ENCODE results near the gene PAQR9. TPM values are rescaled to one million over a fixed set of nuclear protein-coding genes. Genes with fewer than 3 reads are reported as not detected.

Gene PAQR9
- total and polyA plus RNA-seq, 9 of the 15 experiments (the other 6 are each of a cell fraction or from before 2014, with no cell fraction given) = 0.04 to 0.58 (median 0.22) TPM

DNA sequence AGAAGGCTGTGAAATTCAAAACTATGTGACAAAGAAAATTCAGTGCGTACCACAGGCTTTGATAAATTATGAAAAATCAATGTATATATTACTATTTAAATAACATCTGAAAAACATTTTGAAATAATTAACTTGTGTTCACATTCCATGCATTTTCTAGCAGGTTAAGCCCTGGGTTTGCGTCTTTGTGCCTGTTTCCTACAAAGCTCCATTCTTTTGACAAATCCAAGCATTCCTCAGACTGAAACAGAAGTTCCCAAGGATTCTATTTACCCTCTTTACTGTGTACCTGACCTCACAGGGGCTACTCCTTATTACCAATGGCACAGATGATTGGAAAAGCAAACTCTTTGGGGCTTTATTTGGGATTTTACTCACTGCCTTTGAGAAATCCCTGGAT lies 1.9 kb downstream of the PAQR9 start:
- no peak for FAIRE-seq
- no peak overlapping the region for H3K27ac ChIP-seq (ENCODE audit: extremely low read depth, low read depth, low read length)
- ChIA-PET CTCF (ENCODE audit: low intra/inter-chr PET ratio) (no interaction called here), POLR2A (interaction anchor here (0.9 to 1.8 kb wide), 5 partner anchors 9 to 22 kb away, joined by 3 to 6 read pairs (median 3); no protein-coding TSS in a partner anchor)
- no peaks in the 10 kb centered on the region for H3K9me1 ChIP-seq (ENCODE audit: control insufficient read depth, insufficient read depth, low read length)
- in situ Hi-C loops (cut with MboI) = no loop called here
- no peak overlapping the region for H3K9ac ChIP-seq (ENCODE audit: insufficient read depth in 1 of 2, low read depth in 2 of 2, low read length in 2 of 2)
- DNase-seq (ENCODE audit: extremely low read depth in 1 of 4, low spot score in 3 of 4) = no peak
- 83% methylated on average over 2 of the region's 2 CpGs for WGBS (ENCODE audit: insufficient coverage, low coverage, missing lambda C conversion rate)
- peaks cover 2% of the 10 kb centered on the region; the same call in 1 of the 2 replicates for H3K9me3 ChIP-seq (replicated peaks; ENCODE audit: control insufficient read depth, insufficient read depth, low read depth, low read length)
- no peak for TF ChIP-seq NFYB (IDR thresholded peaks at IDR 0.05; ENCODE audit: extremely low read depth, insufficient read length)
- H3K4me1 ChIP-seq (replicated peaks in 1 of 2; ENCODE audit: control insufficient read depth in 2 of 2, insufficient read depth in 2 of 2, low read length in 2 of 2) = peaks cover 8 to 23% of the 10 kb centered on the region in 2 experiments; a peak in 4 of 5 replicates
- no peak overlapping the region for H2AFZ ChIP-seq (ENCODE audit: low read depth, low read length)
- no peak overlapping the region for H3K4me2 ChIP-seq (ENCODE audit: insufficient read depth, low read length)
- no peaks in the 10 kb centered on the region for H3K79me2 ChIP-seq (ENCODE audit: control insufficient read depth, insufficient read depth, low read length)
- ATAC-seq = no peak
- H3K36me3 ChIP-seq (ENCODE audit: control insufficient read depth, insufficient read depth, low read length) = no peaks in the 10 kb centered on the region
- intact Hi-C loops (cut with micrococcal nuclease) = no loop called here
- no peak overlapping the region for H3K4me3 ChIP-seq
- BruUV-seq (replicated peaks) = TSS peak; percentile 57
- no peaks in the 10 kb centered on the region for H3K27me3 ChIP-seq (ENCODE audit: control insufficient read depth in 2 of 2, insufficient read depth in 2 of 2, low read length in 2 of 2)
- no peaks in the 10 kb centered on the region for H4K20me1 ChIP-seq (replicated peaks; ENCODE audit: control insufficient read depth, insufficient read depth, low read length)

DNA sequence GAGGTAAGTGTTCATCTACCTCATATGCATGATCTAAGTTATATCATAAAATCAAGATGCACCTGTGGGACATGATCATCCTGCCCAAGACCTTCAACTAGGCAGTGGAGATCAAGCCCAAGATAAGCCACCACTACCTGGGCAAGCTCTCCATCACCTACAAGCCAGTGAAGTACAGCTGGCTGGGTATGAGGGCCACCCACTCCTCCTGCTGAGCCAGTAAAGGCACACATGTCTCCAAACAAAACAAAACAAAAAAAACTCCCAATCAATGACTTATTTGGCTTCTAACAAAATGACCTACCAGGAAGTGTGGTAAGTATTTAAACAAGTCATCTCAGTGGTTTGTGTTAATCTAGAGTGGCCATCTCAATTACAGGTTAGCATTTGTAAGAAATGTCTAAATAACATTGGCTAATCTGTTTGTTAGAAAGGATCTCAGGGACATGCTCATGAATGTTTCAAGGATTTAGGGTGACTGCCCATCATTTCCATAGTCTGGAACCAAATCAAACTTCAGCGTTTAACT lies 3.1 kb downstream of the PAQR9 start:
- WGBS (ENCODE audit: insufficient coverage, low coverage, missing lambda C conversion rate) = 7% methylated on average over 1 of the region's 1 CpG
- no peak overlapping the region for H3K4me2 ChIP-seq (ENCODE audit: insufficient read depth, low read length)
- H3K27me3 ChIP-seq (ENCODE audit: control insufficient read depth in 2 of 2, insufficient read depth in 2 of 2, low read length in 2 of 2) = no peaks in the 10 kb centered on the region
- DNase-seq (ENCODE audit: extremely low read depth in 1 of 4, low spot score in 3 of 4) = no peak
- H3K9me3 ChIP-seq (replicated peaks; ENCODE audit: control insufficient read depth, insufficient read depth, low read depth, low read length) = peaks cover 2% of the 10 kb centered on the region; the same call in 1 of the 2 replicates
- POLR2A ChIA-PET = interaction anchor here (0.9 to 1.2 kb wide), 3 partner anchors 11 to 128 kb away, joined by 3 read pairs; no protein-coding TSS in a partner anchor
- in situ Hi-C loops (cut with MboI) = no loop called here
- no peaks in the 10 kb centered on the region for H4K20me1 ChIP-seq (replicated peaks; ENCODE audit: control insufficient read depth, insufficient read depth, low read length)
- no peaks in the 10 kb centered on the region for H3K9me1 ChIP-seq (ENCODE audit: control insufficient read depth, insufficient read depth, low read length)
- no peak overlapping the region for H3K9ac ChIP-seq (ENCODE audit: insufficient read depth in 1 of 2, low read depth in 2 of 2, low read length in 2 of 2)
- H3K27ac ChIP-seq (ENCODE audit: extremely low read depth, low read depth, low read length) = no peak overlapping the region
- H3K79me2 ChIP-seq (ENCODE audit: control insufficient read depth, insufficient read depth, low read length) = no peaks in the 10 kb centered on the region
- no peak for FAIRE-seq
- no peak overlapping the region for H2AFZ ChIP-seq (ENCODE audit: low read depth, low read length)
- no peaks in the 10 kb centered on the region for H3K36me3 ChIP-seq (ENCODE audit: control insufficient read depth, insufficient read depth, low read length)
- H3K4me1 ChIP-seq (replicated peaks in 1 of 2; ENCODE audit: control insufficient read depth in 2 of 2, insufficient read depth in 2 of 2, low read length in 2 of 2) = peaks cover 5 to 23% of the 10 kb centered on the region in 2 experiments; a peak in 4 of 5 replicates
- intact Hi-C loops (cut with micrococcal nuclease) = no loop called here
- H3K4me3 ChIP-seq = no peak overlapping the region
- no TSS peak for BruUV-seq (replicated peaks)
- CTCF ChIA-PET (ENCODE audit: low intra/inter-chr PET ratio) = no interaction called here
- ATAC-seq = no peak
- no peak for TF ChIP-seq HNRNPL (IDR thresholded peaks at IDR 0.05; ENCODE audit: low read depth, low read length)
- TF ChIP-seq, protein P1, sequence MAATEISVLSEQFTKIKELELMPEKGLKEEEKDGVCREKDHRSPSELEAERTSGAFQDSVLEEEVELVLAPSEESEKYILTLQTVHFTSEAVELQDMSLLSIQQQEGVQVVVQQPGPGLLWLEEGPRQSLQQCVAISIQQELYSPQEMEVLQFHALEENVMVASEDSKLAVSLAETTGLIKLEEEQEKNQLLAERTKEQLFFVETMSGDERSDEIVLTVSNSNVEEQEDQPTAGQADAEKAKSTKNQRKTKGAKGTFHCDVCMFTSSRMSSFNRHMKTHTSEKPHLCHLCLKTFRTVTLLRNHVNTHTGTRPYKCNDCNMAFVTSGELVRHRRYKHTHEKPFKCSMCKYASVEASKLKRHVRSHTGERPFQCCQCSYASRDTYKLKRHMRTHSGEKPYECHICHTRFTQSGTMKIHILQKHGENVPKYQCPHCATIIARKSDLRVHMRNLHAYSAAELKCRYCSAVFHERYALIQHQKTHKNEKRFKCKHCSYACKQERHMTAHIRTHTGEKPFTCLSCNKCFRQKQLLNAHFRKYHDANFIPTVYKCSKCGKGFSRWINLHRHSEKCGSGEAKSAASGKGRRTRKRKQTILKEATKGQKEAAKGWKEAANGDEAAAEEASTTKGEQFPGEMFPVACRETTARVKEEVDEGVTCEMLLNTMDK (IDR thresholded peaks at IDR 0.05; ENCODE audit: borderline replicate concordance, insufficient read depth, low read depth, low read length, poor library complexity, severe bottlenecking) = no peak
- TF ChIP-seq, protein P2, sequence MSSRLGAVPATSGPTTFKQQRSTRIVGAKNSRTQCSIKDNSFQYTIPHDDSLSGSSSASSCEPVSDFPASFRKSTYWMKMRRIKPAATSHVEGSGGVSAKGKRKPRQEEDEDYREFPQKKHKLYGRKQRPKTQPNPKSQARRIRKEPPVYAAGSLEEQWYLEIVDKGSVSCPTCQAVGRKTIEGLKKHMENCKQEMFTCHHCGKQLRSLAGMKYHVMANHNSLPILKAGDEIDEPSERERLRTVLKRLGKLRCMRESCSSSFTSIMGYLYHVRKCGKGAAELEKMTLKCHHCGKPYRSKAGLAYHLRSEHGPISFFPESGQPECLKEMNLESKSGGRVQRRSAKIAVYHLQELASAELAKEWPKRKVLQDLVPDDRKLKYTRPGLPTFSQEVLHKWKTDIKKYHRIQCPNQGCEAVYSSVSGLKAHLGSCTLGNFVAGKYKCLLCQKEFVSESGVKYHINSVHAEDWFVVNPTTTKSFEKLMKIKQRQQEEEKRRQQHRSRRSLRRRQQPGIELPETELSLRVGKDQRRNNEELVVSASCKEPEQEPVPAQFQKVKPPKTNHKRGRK (tag; IDR thresholded peaks at IDR 0.05) = no peak
- no peak for TF ChIP-seq TCF3 (CRISPR knock-in tag; IDR thresholded peaks at IDR 0.05)
- TF ChIP-seq POLR2G (IDR thresholded peaks at IDR 0.05; ENCODE audit: low read depth, low read length) = no peak
- TF ChIP-seq, protein P3, sequence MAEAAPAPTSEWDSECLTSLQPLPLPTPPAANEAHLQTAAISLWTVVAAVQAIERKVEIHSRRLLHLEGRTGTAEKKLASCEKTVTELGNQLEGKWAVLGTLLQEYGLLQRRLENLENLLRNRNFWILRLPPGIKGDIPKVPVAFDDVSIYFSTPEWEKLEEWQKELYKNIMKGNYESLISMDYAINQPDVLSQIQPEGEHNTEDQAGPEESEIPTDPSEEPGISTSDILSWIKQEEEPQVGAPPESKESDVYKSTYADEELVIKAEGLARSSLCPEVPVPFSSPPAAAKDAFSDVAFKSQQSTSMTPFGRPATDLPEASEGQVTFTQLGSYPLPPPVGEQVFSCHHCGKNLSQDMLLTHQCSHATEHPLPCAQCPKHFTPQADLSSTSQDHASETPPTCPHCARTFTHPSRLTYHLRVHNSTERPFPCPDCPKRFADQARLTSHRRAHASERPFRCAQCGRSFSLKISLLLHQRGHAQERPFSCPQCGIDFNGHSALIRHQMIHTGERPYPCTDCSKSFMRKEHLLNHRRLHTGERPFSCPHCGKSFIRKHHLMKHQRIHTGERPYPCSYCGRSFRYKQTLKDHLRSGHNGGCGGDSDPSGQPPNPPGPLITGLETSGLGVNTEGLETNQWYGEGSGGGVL (CRISPR knock-in tag; IDR thresholded peaks at IDR 0.05) = no peak
- no peak for TF ChIP-seq CHD4 (IDR thresholded peaks at IDR 0.05; ENCODE audit: insufficient read depth, insufficient replicate concordance, low read depth, low read length, poor library complexity, severe bottlenecking)

Data from K562 (cell line).